ENCODE data around the gene ZNF546. TPM values are rescaled to one million over a fixed set of nuclear protein-coding genes. Genes with fewer than 3 reads are reported as not detected.

Gene ZNF546
- total and polyA plus RNA-seq, 10 donors: 1.4 to 15.1 (median 7.6) TPM

DNA sequence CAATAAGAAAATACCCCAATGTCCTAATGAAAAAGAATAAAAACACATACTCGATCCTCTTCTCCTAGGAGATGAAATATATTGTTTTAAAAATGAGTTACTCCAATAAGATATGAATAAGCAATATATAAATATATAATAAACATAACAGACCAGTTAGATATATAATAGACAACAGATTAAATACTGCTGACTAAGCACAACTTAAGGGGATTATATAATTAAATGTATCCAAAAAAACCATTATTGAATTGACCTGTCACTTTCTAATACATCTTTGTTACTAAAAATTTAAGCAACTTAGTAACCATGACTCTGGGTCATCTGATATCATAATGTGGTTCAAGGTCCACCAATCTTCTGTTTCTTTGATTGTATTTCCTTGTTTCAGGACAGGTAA is 73.2 kb downstream of the ZNF546 start:
- TF ChIP-seq, protein P1, sequence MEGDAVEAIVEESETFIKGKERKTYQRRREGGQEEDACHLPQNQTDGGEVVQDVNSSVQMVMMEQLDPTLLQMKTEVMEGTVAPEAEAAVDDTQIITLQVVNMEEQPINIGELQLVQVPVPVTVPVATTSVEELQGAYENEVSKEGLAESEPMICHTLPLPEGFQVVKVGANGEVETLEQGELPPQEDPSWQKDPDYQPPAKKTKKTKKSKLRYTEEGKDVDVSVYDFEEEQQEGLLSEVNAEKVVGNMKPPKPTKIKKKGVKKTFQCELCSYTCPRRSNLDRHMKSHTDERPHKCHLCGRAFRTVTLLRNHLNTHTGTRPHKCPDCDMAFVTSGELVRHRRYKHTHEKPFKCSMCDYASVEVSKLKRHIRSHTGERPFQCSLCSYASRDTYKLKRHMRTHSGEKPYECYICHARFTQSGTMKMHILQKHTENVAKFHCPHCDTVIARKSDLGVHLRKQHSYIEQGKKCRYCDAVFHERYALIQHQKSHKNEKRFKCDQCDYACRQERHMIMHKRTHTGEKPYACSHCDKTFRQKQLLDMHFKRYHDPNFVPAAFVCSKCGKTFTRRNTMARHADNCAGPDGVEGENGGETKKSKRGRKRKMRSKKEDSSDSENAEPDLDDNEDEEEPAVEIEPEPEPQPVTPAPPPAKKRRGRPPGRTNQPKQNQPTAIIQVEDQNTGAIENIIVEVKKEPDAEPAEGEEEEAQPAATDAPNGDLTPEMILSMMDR (IDR thresholded peaks at IDR 0.05 in 8 of 11, conservative IDR thresholded peaks at IDR 0.05 in 3 of 11): no peak
- TF ChIP-seq POLR2A (IDR thresholded peaks at IDR 0.05) (no peak), POLR2AphosphoS5 (IDR thresholded peaks at IDR 0.05) (no peak)
- DNase-seq: no peak
- 87 to 97% (median 97%) methylated on average over 1 of the region's 1 CpG for WGBS, 5 donors
- H3K4me1 ChIP-seq: no peaks in the 10 kb centered on the region
- peaks cover 10 to 27% (median 22%) of the 10 kb centered on the region in 6 donors for H3K36me3 ChIP-seq
- peaks cover 10 to 67% (median 38%) of the 10 kb centered on the region in 8 donors for H3K9me3 ChIP-seq
- H3K27me3 ChIP-seq (replicated peaks in 1 of 7): no peaks in the 10 kb centered on the region
- intact Hi-C loops (cut with DNase I; ENCODE audit: low total_unique reads): no loop called here
- no peak overlapping the region for H3K27ac ChIP-seq
- no peak overlapping the region for H3K4me3 ChIP-seq

Other genes starting within 250 kb of the ZNF546 start
- gene LEUTX, start 218.2 kb upstream of the ZNF546 start, total RNA-seq: not detected
- gene LEUTX, start 218.2 kb upstream of the ZNF546 start, polyA plus RNA-seq: not detected
- 10 to 100 TPM; 15.1 to 32.7 (median 18.8) TPM for gene DYRK1B, start 162.9 kb upstream of the ZNF546 start, total RNA-seq
- 10 to 100 TPM; 11.2 to 19.8 (median 13.6) TPM for gene DYRK1B, start 162.9 kb upstream of the ZNF546 start, polyA plus RNA-seq
- 100 to 1,000 TPM; 126 to 212 (median 174) TPM for gene FBL, start 150.7 kb upstream of the ZNF546 start, total RNA-seq
- gene FBL, start 150.7 kb upstream of the ZNF546 start, polyA plus RNA-seq: 100 to 1,000 TPM; 298 to 403 (median 348) TPM
- 10 to 100 TPM in 3 of 7 donors, 1 to 10 TPM in 4; 4.3 to 18.9 (median 9.0) TPM for gene FCGBP, start 62.4 kb upstream of the ZNF546 start, total RNA-seq
- gene FCGBP, start 62.4 kb upstream of the ZNF546 start, polyA plus RNA-seq: 1 to 10 TPM in 2 of 3 donors, under 1 TPM in 1; 0.91 to 1.8 (median 1.2) TPM
- 10 to 100 TPM; 58.9 to 85.4 (median 65.4) TPM for gene PSMC4, start 25.9 kb upstream of the ZNF546 start, total RNA-seq
- 10 to 100 TPM; 53.2 to 66.4 (median 55.5) TPM for gene PSMC4, start 25.9 kb upstream of the ZNF546 start, polyA plus RNA-seq
- gene ZNF780B, start 59.2 kb downstream of the ZNF546 start, total RNA-seq: 10 to 100 TPM; 23.7 to 42.3 (median 32.1) TPM
- gene ZNF780B, start 59.2 kb downstream of the ZNF546 start, polyA plus RNA-seq: 10 to 100 TPM in 1 of 3 donors, 1 to 10 TPM in 2; 7.8 to 11.4 (median 8.6) TPM
- 10 to 100 TPM; 24.5 to 52.5 (median 39.3) TPM for gene ZNF780A, start 93.9 kb downstream of the ZNF546 start, total RNA-seq
- gene ZNF780A, start 93.9 kb downstream of the ZNF546 start, polyA plus RNA-seq: 10 to 100 TPM; 18.1 to 19.1 (median 18.7) TPM
- 10 to 100 TPM; 14.0 to 25.6 (median 17.9) TPM for gene MAP3K10, start 194.4 kb downstream of the ZNF546 start, total RNA-seq
- 10 to 100 TPM in 1 of 3 donors, 1 to 10 TPM in 2; 4.3 to 23.0 (median 8.4) TPM for gene MAP3K10, start 194.4 kb downstream of the ZNF546 start, polyA plus RNA-seq
- gene TTC9B, start 221.3 kb downstream of the ZNF546 start, total RNA-seq: not detected
- not detected for gene TTC9B, start 221.3 kb downstream of the ZNF546 start, polyA plus RNA-seq
- gene CCNP, start 229.6 kb downstream of the ZNF546 start, total RNA-seq: under 1 TPM in 2 of 7 donors, not detected in 5; 0.43 to 0.47 TPM
- gene CCNP, start 229.6 kb downstream of the ZNF546 start, polyA plus RNA-seq: under 1 TPM; 0.18 to 0.43 (median 0.26) TPM